22Rv1 (cell line): ENCODE data around the gene PPM1M.

Experiments used
- CTCF ChIP-seq: fragments of 450-650 bp; IDR thresholded peaks from 2 replicates; pipeline ENCODE4 v1.5.1; 2017; ENCODE audit warnings: mild to moderate bottlenecking
- ZFX ChIP-seq: fragments of 450-650 bp; IDR thresholded peaks from 2 replicates; pipeline ENCODE4 v1.6.1; 2017; ENCODE audit warnings: antibody characterized with exemption, borderline replicate concordance

DNA sequence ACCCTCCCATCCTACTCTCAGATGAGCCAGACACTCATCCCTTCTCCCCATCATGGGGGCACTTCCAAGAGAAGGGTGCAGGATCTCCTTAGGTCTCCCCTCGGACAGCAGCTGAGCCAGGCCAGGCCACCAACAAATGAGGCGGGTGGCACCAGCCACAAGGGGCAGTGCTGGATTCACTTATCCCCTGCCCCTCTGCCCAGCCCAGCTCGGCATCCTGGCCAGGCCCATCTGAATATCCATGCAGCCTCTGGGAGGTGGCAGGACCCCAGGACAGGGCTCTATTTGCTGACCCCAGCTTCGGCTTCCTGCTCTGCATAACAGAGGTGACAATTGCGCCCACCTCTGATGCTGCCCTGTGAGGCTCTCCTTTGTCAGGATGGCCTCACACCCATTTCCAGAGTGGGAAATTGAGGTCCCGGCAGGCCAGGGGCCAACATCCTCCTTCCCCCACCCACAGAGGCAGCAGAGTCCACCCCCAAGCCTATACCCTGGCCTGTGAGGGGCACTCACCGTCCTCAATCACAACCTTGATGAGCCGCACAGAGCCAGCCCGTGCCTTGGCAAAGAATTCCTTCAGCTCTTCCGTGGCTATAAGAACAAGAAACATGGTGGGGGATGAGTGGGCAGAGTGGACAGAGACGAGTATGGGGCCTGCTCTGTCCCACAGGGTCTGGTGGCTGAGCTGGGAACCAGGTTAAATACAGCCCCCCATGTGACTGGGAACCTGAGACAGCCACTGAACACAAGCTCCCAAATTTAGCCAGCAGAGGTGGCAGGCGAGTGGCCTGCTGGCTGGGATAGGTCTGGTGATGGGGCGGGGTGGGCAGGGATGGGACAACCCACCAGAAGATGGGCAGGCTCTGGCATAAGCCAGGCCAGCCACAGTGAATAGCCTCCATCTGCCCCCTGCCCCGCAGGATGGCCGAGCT is 10.8 kb upstream of the PPM1M start:
- TF ChIP-seq CTCF (peak; percentile 20; the same call in 1 of the 2 replicates), ZFX (no peak)
